GM21528 (cell line): ENCODE results near the gene AGMAT.

Experiments
- ATAC-seq: cut with Tn5 transposase; IDR thresholded peaks from one replicate; pipeline ENCODE4 v1.9.1; 2021; ENCODE audit warnings: mild to moderate bottlenecking, moderate library complexity; ENCODE audit not compliant: unreplicated experiment, low FRiP score

The AGMAT gene, protein sequence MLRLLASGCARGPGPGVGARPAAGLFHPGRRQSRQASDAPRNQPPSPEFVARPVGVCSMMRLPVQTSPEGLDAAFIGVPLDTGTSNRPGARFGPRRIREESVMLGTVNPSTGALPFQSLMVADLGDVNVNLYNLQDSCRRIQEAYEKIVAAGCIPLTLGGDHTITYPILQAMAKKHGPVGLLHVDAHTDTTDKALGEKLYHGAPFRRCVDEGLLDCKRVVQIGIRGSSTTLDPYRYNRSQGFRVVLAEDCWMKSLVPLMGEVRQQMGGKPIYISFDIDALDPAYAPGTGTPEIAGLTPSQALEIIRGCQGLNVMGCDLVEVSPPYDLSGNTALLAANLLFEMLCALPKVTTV

DNA sequence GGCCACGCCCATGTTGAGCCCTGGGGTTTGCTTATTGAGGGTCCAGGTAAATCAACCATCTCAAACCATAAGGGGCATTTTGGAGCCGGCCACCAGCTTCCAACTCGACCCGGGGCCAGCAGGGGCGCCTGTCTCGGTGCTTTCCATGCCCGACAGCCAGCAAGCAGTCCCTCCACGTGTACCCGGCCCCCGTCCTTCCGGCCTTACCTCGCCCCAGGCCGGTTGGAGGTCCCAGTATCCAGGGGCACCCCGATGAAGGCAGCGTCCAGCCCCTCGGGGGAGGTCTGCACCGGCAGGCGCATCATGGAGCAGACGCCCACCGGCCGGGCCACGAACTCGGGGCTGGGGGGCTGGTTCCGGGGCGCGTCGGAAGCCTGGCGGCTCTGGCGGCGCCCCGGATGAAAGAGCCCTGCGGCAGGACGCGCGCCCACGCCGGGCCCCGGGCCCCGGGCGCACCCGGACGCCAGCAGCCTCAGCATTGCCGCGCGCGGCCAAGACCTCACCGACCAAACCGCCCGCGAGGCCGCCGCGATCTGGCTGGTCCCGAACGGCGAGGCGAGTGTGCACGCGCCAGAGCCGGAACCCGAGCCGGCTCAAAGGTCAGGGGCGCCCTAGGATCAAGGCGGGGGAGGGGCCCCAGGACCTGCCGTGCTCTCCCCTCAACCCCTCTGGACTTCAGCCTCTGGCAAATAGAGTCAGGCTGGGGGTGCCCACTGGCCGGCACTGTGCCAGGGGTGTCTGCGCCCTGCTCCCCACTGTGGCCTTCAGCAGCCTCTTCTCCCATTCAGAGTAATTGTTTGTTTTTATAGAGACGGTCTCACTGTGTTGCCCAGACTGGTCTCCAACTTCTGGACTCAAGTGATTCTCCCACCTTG is at the start of gene AGMAT:
TSS of gene AGMAT (minus strand) at position 563 of the 875 bp plus-strand sequence. CDS start at position 479, 84 bp downstream.
- ATAC-seq, result no peak

DNA sequence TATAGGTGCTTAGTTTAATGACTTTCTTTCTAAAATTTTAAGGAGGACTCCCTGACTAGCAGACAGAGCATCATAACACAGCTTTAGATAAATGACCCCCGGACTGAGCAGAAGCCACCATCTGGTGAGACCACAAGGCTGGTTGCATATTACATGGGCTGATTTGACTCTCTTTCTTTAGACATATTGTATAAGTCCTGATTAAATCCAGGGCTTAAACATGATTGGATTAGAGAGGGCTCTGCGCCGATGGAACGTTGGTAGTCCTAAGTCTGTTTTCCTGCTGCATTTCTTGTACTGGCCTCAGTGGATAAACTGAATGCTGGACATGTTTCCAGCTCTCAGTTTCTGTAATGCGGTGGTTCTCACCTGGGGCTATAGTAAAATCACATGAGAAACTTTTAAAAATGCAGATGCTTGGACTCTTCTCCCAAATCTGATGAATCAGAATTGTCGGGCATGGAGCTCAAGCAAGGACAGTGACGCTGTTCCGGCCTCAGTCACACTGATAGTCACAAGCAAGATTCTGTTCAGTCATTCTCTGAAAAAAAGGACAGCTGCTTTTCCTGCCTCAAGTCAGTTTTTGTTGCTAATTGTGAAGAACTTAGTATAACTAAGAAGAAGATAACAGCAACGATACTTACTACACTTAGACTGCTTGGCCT is 49.0 kb upstream of the AGMAT start:
- no peak for ATAC-seq

DNA sequence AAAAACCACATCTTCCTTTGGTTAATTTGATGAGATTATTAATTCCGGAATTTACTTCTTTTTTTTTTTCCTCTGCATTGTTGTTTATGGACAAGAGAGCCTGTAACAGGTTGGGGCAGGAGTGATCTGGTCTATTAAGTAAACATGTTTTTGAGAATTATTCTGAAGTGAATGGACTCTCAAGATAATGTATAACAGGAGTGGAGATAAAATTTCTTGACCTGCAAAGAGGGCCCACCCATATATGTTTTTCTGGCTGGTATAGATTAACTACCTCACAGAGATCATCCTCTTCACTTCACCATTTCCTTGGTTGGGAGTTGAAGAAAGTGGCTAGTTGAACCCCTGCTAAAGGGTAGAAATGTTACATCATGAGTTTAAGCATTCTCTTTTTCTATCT is 43.2 kb upstream of the AGMAT start:
- ATAC-seq, result peak; percentile 14

DNA sequence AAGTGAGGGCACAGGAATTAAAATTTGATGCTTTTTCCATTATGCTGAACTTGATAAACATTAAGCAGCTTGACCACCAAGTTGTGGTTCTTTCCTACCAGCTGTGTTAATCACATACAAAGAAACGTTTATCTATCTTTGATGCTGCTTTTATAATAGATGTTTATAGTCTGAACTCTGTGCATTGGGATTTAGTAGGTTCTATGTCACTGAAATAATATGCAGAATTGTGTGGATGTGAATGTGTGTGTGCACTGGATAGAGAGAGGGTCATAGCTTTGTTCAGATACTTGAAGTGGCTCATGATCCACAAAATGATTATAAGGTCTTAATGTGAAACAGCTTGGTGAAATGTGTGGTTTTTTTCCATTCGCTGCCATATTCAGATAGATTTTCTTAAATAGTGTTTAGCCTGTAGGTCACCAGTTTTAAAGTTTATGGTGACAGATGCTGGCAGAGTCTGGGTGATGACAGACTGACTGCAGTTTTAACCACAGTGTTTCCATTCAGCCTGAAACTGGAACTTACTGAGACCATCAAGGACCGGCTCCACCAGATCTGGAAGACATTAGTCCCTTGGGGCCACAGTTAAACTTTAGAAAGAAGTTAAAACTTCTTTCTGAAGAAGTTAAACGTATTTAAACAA is 42.6 kb upstream of the AGMAT start:
- ATAC-seq, result peak; percentile 85

DNA sequence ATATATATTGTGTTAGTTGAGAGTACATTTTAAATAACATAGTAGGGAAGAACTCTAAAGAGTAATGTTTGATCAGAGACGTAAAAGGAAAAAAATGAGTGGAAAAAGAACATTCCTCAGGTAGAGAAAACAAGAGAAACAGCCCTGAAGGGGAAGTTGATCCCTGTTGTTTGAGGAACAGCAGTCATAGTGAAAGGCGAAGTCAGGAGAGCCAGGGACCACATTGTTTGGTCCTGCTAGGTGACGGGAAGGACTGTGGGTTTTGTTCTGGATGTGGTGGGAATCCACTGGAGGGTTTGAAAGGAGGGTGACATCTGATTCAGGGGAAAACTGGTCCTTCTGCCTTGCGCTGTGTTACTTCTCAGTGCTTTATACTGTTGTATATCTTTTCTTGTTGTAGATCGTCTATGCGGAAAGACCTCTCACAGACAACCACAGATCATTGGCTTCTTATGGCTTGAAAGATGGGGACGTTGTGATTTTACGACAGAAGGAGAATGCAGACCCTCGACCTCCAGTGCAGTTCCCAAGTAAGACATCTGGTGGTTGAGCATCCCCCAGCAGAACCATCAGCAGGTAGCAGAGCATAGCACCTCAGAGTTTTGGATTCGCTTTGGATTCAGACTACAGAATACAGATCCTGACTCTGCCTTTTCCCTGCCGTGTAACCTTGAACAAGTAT is 41.6 kb upstream of the AGMAT start:
- ATAC-seq, result no peak

DNA sequence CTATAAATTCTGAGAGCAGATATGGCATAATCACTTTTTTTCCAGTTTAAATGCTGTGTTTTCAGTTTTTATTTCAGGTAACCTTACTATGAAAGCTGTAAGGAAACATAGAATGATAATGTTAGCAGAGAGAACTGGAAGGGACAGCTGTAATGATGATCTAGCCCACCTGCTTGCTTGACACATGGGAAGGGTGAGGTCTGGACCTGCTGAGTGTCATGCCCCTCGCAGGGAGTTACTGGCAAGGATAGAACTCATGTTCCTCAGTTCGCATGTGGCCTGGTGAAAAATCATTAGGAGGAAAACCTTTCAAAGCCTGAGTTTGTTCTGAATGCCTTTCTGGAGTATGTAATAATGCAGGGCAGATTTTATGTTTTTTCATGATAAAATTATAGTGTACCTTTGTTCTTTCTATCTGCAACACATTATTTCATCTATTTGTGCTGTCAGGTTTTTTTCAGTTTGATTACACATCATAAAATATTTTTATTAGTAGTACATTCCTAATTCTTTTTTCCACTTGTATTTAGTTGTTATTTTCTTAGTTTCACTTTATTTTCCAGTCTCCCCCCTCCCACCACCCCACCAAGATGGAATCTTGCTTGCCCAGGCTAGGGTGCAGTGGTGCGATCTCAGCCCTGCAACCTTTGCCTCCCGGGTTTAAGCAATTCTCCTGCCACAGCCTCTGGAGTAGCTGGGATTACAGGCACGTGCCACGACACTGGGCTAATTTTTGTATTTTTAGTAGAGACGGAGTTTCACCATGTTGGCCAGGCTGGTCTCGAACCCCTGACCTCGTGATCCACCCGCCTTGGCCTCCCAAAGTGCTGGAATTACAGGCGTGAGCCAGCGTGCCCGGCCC is 40.4 kb upstream of the AGMAT start:
- no peak for ATAC-seq

DNA sequence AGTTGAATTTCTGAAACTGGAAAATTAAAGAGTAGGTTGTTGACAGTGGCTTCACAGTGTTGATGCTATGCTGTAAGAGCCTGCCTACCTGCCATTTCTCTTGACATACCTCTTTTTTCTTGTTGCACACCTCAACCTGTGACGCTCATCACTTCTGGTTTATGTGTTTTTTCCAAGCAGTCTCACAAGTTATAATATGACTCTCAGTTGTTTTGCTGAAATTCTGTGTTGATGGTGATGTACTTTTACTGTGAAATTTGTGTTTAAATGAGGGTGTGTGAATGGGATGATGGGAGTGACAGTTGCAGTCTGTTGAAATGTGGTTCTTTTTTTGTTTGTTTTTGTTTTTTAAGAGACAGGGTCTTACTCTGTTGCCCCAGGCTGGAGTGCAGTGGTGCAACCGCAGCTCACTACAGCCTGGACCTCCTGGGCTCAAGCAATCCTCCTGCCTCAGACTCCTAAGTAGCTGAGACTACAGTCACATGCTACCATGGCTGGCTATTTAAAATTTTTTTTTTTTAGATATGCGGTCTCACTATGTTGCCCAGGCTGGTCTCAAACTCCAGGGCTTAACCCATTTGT is 39.4 kb upstream of the AGMAT start:
- no peak for ATAC-seq

DNA sequence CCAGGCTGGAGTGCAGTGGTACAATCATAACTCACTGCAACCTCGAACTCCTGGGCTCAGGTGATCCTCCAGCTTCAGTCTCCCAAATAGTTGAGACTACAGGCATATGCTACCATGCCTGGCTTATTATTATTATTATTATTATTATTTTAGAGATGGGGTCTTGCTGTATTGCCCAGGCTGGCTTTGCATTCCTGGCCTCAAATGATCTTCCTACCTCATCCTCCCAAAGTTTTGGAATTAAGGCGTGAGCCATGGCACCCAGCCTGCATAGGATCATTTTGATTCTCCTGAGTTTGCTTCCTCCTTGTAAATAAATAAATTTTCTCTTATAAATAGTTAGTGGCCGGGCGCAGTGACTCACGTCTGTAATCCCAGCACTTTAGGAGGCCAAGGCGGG is 38.6 kb upstream of the AGMAT start:
- no peak for ATAC-seq

DNA sequence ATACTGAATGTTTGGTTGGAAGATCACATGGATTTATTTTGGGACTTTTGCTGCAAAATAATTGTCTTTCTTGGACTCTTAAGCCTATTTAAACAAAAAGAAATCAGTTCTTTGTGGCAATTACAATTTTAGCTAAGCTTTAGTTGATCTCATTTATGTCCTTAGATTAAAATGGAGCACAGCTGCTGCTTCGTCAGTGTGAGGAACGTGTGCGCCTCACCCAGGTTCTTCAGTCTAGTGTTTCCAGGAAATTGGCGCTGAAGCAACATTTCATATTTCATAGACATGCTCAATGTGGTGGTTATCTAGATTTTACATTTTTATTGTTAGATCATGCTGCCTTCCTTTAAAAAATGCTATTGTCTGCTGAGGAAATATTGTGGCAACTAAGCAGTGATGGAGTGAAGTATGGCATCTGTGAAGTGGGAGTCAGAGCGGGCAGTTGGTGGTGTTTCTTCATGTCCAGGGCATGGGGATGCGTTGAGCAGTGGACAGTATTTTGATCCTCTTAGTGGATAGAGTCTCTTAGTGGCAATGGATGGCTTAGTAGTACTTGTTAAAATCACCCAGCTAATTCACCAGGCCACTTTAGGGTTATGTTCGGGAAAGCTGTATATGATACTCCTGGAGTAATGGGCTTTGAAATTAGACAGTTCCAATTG is 38.0 kb upstream of the AGMAT start:
- no peak for ATAC-seq

DNA sequence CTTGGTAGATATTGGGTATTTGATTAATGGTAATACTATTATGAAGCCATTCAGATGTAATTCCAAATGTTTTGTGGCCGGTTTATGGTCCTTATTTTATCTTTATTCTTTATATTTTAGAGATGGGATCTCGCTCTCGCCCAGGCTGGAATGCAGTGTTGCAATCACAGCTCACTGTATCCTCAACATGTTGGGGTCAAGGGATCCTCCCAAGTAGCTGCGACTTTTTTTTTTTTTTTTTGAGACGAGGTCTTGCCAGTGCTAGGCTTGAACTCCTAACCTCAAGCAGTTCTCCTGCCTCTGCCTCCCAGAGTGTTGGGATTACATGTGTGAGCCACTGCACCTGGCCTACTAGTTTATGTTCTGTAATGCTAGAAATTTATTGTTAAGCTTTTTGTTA is 37.1 kb upstream of the AGMAT start:
- ATAC-seq, result no peak

DNA sequence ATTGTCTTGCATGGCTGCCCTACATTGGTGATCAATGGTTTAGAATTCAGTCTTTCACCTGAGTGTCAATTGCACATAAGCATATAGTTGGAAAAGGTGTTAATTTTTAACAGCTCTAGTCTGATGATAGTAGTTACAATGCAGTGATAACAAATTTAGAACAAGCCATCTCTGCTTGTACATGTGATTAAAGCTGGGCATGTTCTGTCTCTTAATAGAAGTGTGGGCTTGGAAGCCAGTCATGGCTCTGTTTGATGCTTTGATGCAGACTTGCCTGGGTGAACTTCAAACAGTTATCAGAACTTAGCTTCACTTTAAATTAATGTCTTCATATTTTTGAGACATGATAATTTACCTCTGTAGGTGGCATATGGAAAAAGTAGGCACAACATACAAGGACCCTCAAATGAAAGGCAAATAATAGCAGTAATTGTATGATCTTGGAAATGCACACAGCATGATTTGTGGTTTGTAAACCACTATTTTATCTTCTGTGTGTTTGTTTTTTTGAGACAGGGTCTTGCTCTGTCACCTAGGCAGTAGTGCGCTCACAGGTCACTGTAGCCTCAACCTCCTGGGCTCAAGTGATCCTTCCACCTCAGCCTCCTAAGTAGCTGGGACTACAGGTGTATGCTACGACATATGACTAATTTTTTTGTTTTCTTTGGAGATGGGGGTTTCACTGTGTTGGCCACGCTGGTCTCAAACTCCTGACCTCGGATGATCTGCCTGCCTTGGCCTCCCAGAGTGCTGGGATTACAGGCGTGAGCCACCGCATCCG is 36.2 kb upstream of the AGMAT start:
- no peak for ATAC-seq

DNA sequence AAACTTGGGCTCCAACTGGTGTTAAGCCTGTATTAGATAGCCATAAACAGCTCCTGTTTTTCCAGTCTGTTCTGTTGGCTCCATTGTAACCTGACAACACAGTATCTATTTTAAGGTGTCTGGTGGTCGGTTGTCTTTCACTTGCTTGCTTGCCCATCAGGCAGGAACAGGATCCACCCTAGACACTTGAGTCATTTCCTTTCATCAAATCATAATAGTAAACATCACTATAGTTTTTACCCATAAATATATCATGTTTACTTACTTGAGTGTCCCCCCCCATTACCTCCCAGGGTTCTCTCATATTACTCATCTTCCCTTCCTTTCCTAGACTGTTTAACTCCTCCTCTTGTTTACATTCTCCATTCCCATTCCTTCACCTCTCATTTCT is 35.3 kb upstream of the AGMAT start:
- ATAC-seq, result no peak

DNA sequence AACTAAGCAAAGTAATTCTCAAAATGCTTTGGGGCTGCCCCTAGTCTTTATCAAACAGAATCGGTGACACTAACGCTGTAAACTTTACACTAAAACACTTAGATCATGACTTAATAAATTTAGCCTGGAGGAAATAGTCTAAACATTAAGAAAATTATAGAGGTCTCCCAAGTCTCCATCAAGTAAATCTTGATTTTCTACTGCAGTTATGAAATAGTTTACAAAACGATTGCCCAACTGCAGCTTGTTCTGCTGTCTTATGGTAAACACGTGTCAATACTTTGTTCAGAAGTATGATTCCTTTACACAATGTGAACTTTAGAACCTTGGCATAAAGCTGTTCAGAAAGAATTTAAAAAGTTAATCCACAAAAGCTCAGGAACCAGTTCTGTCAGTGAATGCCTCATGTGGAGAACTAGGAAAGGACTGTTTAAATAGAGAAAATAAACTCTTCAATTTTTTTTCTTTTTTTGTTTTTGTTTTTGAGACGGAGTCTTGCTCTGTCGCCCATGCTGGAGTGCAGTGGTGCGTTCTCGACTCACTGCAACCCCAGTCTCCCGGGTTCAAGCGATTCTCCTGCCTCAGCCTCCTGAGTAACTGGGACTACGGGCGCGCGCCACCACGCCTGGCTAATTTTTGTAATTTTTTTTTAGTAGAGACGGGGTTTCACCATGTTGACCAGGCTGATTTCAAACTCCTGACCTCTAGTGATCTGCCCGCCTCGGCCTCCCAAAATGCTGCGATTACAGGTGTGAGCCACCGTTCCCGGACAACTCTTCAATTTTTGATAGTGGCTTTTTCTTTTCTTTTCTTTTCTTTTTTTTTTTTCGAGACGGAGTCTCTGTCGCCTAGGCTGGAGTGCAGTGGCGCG is 34.0 kb upstream of the AGMAT start:
- ATAC-seq, result no peak

DNA sequence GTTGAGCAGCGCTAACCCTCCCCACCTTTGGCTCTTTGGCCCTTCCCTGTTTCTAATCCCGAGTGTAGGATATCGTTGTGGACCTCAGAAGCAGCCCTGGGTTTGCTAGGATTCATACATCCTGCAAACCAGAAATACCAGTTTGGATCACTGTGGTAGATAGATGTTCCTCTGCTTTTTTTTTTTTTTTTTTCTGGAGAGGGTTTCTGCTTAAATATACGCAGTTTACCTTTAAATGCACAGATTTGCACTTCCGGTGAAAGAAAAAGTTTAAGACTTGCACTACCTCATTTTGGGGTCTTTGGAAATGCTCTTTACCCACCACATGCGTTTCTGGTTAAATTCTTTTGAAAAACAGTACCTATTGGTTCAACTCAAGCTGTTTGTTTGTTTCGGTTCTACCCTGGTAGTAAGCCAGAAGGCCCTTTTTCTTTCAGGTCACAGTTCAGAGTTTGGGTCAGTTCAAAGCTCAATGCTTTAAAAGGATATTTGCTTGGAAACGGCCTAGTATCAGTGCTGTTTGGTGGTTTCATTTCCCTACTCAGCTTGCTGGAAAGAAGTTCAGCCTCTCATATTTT is 33.3 kb upstream of the AGMAT start:
- ATAC-seq, result no peak

DNA sequence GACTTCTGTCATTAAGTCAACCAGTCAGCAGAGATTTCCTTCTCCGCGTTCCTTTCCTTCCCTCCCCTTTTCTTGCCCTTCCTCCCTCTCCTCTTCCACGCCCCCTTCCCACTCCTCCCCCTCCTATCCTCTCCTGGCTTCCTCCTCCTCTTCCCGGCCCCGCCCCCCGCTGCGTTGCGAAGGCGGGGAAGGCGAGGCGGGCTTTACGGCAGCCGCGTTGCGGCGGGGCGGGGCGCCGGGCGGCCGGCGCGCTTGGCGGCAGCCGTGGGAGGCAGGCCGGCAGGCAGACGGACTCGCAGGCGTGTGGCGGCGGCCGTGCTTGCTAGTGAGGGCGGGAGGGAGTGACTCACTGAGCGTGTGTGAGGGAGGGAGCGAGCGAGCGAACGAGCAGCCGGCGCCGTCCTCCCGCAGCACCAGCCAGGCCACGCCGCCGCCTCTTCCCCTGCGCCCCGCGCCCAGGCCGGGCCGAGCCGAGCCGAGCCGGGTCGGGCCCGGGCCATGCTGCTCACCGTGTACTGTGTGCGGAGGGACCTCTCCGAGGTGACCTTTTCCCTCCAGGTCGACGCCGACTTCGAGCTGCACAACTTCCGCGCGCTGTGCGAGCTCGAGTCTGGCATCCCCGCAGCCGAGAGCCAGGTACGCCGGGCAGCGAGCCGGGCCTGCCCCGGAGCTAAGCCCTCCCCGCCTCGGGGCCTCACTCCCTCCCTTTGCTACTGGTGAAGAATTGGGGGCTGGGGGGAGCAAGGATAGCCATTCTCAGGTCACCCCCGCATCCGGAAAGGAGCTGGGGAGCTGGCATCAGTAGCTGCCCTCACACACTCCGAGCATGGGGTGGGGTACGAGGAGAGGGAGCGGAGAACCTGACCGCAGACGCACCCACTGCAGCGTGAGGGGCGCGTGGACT is 32.6 kb upstream of the AGMAT start, which contains the start of gene DDI2:
TSS of gene DDI2 (plus strand) at position 286 of the 904 bp plus-strand sequence. CDS start at position 499, 213 bp downstream.
- ATAC-seq, result peak; percentile 68
